ENCODE data around the gene LIMCH1. TPM values are rescaled to one million over a fixed set of nuclear protein-coding genes. Genes with fewer than 3 reads are reported as not detected.

Gene LIMCH1
- total RNA-seq, 2 experiments from 2014 or later: not detected

DNA sequence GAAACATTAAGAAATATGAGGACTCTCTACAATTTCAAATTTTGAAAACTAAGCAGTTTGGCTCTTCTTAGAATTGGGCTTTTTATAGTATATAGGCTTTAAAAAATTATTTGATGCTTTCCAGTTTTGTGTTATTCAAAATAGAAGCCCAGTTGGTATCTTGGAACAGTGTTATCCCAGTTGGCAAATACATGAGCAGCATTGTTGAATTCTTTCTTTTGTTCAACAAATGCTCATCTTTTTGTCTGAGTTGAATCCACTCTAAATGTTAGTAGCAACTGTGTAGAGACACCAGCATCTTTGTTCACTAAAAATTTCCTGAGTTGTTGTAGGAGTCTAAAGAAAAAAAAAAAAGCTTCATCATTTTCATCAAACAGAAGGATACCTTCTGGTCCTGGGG lies 41.0 kb upstream of the LIMCH1 start:
- Histone ChIP-seq H3K9me2 (ENCODE audit: insufficient read depth, low read length) (no peaks in the 10 kb centered on the region), H2AFZ (ENCODE audit: low read length) (no peak overlapping the region), H3K27ac (ENCODE audit: low read depth, low read length, poor library complexity, severe bottlenecking) (no peak overlapping the region), H3K36me3 (ENCODE audit: insufficient read depth, low read length) (no peaks in the 10 kb centered on the region), H3K79me2 (ENCODE audit: insufficient read depth, low read depth, low read length) (no peaks in the 10 kb centered on the region), H3K4me2 (ENCODE audit: low read length) (no peak overlapping the region), H3K9me3 (ENCODE audit: low read length) (no peaks in the 10 kb centered on the region), H4K20me1 (ENCODE audit: insufficient read depth, low read length) (no peaks in the 10 kb centered on the region), H3K4me1 (ENCODE audit: insufficient read depth, low read length, poor library complexity, severe bottlenecking) (no peaks in the 10 kb centered on the region), H3K4me3 (ENCODE audit: low read depth, low read length, poor library complexity, severe bottlenecking) (no peak overlapping the region)
- DNase-seq (ENCODE audit: low spot score): no peak
- intact Hi-C loops (cut with micrococcal nuclease; ENCODE audit: unreplicated experiment): no loop called here
- no peak for TF ChIP-seq EZH2phosphoT487 (IDR thresholded peaks at IDR 0.05; ENCODE audit: borderline replicate concordance, low read depth, low read length)
- TF ChIP-seq, protein P1, sequence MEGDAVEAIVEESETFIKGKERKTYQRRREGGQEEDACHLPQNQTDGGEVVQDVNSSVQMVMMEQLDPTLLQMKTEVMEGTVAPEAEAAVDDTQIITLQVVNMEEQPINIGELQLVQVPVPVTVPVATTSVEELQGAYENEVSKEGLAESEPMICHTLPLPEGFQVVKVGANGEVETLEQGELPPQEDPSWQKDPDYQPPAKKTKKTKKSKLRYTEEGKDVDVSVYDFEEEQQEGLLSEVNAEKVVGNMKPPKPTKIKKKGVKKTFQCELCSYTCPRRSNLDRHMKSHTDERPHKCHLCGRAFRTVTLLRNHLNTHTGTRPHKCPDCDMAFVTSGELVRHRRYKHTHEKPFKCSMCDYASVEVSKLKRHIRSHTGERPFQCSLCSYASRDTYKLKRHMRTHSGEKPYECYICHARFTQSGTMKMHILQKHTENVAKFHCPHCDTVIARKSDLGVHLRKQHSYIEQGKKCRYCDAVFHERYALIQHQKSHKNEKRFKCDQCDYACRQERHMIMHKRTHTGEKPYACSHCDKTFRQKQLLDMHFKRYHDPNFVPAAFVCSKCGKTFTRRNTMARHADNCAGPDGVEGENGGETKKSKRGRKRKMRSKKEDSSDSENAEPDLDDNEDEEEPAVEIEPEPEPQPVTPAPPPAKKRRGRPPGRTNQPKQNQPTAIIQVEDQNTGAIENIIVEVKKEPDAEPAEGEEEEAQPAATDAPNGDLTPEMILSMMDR (conservative IDR thresholded peaks at IDR 0.05; ENCODE audit: low read length): no peak
- ChIA-PET CTCF (ENCODE audit: unreplicated experiment) (no interaction called here), POLR2A (interaction anchor here (0.6 to 1.2 kb wide), 2 partner anchors 20 to 196 kb away, joined by 3 read pairs; no protein-coding TSS in a partner anchor)
- no TSS peak for BruUV-seq (replicated peaks)

DNA sequence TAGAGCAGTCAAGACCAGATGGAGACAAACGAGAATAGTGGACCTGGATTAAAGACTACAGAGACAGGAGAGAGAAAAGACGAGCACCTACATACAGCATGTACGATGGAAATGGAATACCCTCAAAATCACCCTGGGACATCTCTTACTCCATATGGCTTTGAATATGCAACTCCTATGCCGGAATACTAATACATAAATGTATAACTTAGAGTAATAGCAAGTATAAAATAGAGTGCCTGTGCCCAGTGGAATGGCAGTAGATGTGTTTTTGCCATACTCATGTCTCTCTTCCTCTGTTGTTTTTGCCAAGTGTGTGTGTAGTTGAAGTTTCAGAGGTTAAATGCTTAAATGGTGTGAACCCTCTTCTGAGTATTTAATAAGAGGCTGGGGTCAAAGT lies 39.8 kb upstream of the LIMCH1 start:
- no peaks in the 10 kb centered on the region for H3K4me1 ChIP-seq (ENCODE audit: insufficient read depth, low read length, poor library complexity, severe bottlenecking)
- TF ChIP-seq, protein P1 (conservative IDR thresholded peaks at IDR 0.05; ENCODE audit: low read length): no peak
- TF ChIP-seq EZH2phosphoT487 (IDR thresholded peaks at IDR 0.05; ENCODE audit: borderline replicate concordance, low read depth, low read length): no peak
- H3K27ac ChIP-seq (ENCODE audit: low read depth, low read length, poor library complexity, severe bottlenecking): no peak overlapping the region
- DNase-seq (ENCODE audit: low spot score): no peak
- H3K36me3 ChIP-seq (ENCODE audit: insufficient read depth, low read length): no peaks in the 10 kb centered on the region
- H3K4me2 ChIP-seq (ENCODE audit: low read length): no peak overlapping the region
- CTCF ChIA-PET (ENCODE audit: unreplicated experiment): no interaction called here
- POLR2A ChIA-PET: no interaction called here
- intact Hi-C loops (cut with micrococcal nuclease; ENCODE audit: unreplicated experiment): no loop called here
- H2AFZ ChIP-seq (ENCODE audit: low read length): no peak overlapping the region
- H3K79me2 ChIP-seq (ENCODE audit: insufficient read depth, low read depth, low read length): no peaks in the 10 kb centered on the region
- no peaks in the 10 kb centered on the region for H3K9me2 ChIP-seq (ENCODE audit: insufficient read depth, low read length)
- H3K4me3 ChIP-seq (ENCODE audit: low read depth, low read length, poor library complexity, severe bottlenecking): no peak overlapping the region
- no TSS peak for BruUV-seq (replicated peaks)
- no peaks in the 10 kb centered on the region for H3K9me3 ChIP-seq (ENCODE audit: low read length)
- no peaks in the 10 kb centered on the region for H4K20me1 ChIP-seq (ENCODE audit: insufficient read depth, low read length)

DNA sequence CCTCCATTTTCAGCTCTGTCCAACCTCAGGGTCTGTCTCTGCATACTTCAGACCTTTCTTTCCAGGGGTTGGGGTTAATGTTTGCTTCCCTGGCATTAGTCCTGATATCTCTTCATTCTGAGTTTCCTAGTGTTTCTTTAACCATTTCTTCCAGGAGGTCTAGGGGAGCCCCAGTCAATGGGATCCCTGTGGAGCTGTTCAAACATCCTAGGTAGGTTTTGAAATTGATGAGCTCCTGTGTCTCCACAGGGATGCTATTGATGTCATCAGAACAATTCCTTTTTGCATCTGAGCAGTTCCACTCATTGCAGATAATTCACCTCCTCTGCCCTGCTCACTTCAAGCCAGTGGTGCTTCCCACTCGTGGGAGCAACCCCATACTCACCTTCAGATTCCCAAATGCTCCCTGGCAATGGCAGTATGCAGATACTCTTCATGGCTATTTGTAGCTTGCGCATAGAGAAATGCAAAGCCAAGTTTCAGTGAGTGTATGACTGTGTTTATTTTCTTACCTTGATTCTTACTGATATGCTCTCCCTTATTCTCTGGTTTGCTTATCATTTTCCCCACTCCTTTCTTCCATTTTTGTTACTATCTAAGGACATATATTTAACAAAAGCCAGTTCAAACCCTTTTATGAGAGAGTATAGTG lies 33.7 kb upstream of the LIMCH1 start:
- no peak for DNase-seq (ENCODE audit: low spot score)
- Histone ChIP-seq H3K9me2 (ENCODE audit: insufficient read depth, low read length) (no peaks in the 10 kb centered on the region), H3K79me2 (ENCODE audit: insufficient read depth, low read depth, low read length) (no peaks in the 10 kb centered on the region), H2AFZ (ENCODE audit: low read length) (no peak overlapping the region), H3K27ac (ENCODE audit: low read depth, low read length, poor library complexity, severe bottlenecking) (no peak overlapping the region), H4K20me1 (ENCODE audit: insufficient read depth, low read length) (no peaks in the 10 kb centered on the region), H3K4me1 (ENCODE audit: insufficient read depth, low read length, poor library complexity, severe bottlenecking) (no peaks in the 10 kb centered on the region), H3K4me3 (ENCODE audit: low read depth, low read length, poor library complexity, severe bottlenecking) (no peak overlapping the region), H3K4me2 (ENCODE audit: low read length) (no peak overlapping the region), H3K36me3 (ENCODE audit: insufficient read depth, low read length) (no peaks in the 10 kb centered on the region), H3K9me3 (ENCODE audit: low read length) (no peaks in the 10 kb centered on the region)
- BruUV-seq (replicated peaks): no TSS peak
- TF ChIP-seq EZH2phosphoT487 (IDR thresholded peaks at IDR 0.05; ENCODE audit: borderline replicate concordance, low read depth, low read length): no peak
- TF ChIP-seq, protein P1 (conservative IDR thresholded peaks at IDR 0.05; ENCODE audit: low read length): no peak
- ChIA-PET CTCF (ENCODE audit: unreplicated experiment) (no interaction called here), POLR2A (no interaction called here)
- intact Hi-C loops (cut with micrococcal nuclease; ENCODE audit: unreplicated experiment): no loop called here
